Midbrain (tissue), 1 donor: Measurements from ENCODE around the gene NES.

Experiments used
- DNase-seq: peaks from one replicate; lab custom pipeline; 2025; lab: John Stamatoyannopoulos, UW

NES gene

GRCh38 chr1:156622581-156623297 is 54.5 kb downstream of the NES start:
- DNase-seq, result no peak

- DNase-seq, result no peak
These were observed 57.6 kb downstream of the NES start for GRCh38 chr1:156619582-156619955.

GRCh38 chr1:156618853-156619581 is 58.2 kb downstream of the NES start, which contains the start of gene HAPLN2:
TSS of gene HAPLN2 (plus strand) at chr1:156619415. CDS start at chr1:156623491, 4,076 bp downstream.
- DNase-seq, result peak; percentile 70
